Activated T-helper 1 cell treated with anti-CD3 and anti-CD28 coated beads, Interleukin-12 subunit alpha, Interleukin-12 subunit beta, Interleukin-2, Interleukin-4 antibody, amounts not matched to agents 30 ng/mL and 10 ng/mL and 1 ng/mL, durations not matched to agents 14 hours and 24 hours and 36 hours (primary cell): Measurements from ENCODE around the gene PRPF6. TPM values are rescaled to one million over a fixed set of nuclear protein-coding genes. Genes with fewer than 3 reads are reported as not detected.
A peak's percentile ranks its signal among the peaks of the same experiment; 100 is the strongest.

Experiments
- DNase-seq: peaks from one replicate; pipeline ENCODE4 v3.0.0; 2021; ENCODE audit warnings: low spot score
- H3K27ac Mint-ChIP-seq: one replicate; pipeline ENCODE4 v1.8.0; 2021; ENCODE audit warnings: mild to moderate bottlenecking, mixed read lengths
- H3K27me3 Mint-ChIP-seq: one replicate; pipeline ENCODE4 v1.8.0; 2022; ENCODE audit warnings: mild to moderate bottlenecking, moderate library complexity, mixed read lengths; ENCODE audit not compliant: insufficient read depth
- H3K36me3 Mint-ChIP-seq: one replicate; pipeline ENCODE4 v1.8.0; 2021; ENCODE audit warnings: low read depth, mixed read lengths
- H3K4me1 Mint-ChIP-seq: one replicate; pipeline ENCODE4 v1.8.0; 2021; ENCODE audit warnings: low read depth, mixed read lengths
- H3K4me3 Mint-ChIP-seq: one replicate; pipeline ENCODE4 v1.8.0; 2021; ENCODE audit warnings: mild to moderate bottlenecking, moderate library complexity, mixed read lengths
- H3K9me3 Mint-ChIP-seq: one replicate; pipeline ENCODE4 v1.8.0; 2021; ENCODE audit warnings: mixed read lengths
- intact Hi-C: fragments of 100-400 bp; cut with micrococcal nuclease; formaldehyde crosslinking; loops from one replicate; pipeline ENCODE4 v1.15.1; 2024
- total RNA-seq: library from RNA; stranded (reverse); gene quantifications from 2 replicates; pipeline ENCODE4 v1.2.3, GENCODE V29; 2022

PRPF6 gene
- total RNA-seq, 1 donor from 2014 or later: 82.3 TPM

DNA sequence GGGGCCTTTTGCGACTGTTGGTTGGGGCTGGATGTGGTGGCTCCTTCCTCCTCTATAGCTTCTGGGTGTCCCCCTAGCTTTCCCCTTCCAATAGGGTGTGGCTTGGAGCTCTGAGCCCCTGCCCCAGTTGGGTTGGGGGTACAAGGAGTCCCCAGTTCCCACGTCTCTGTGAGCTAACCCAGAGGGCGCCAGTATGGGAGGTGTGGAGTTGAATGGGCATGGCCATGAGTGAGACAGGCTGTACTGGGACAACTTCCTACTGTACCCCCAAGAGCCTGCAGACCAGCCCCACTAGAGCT, 56.2 kb downstream of the PRPF6 start:
- intact Hi-C loops: loop anchor here (5.0 kb wide), 1 partner anchor 40 kb away; the partner anchor contains the start of gene RGS19
- Mint-ChIP-seq H3K4me3 (peak overlapping the region; percentile 81), H3K27ac (peak overlapping the region; percentile 86), H3K4me1 (peaks cover 52% of the 10 kb centered on the region), H3K9me3 (no peaks in the 10 kb centered on the region), H3K36me3 (peaks cover 15% of the 10 kb centered on the region), H3K27me3 (peaks cover 3% of the 10 kb centered on the region)
- no peak for DNase-seq

DNA sequence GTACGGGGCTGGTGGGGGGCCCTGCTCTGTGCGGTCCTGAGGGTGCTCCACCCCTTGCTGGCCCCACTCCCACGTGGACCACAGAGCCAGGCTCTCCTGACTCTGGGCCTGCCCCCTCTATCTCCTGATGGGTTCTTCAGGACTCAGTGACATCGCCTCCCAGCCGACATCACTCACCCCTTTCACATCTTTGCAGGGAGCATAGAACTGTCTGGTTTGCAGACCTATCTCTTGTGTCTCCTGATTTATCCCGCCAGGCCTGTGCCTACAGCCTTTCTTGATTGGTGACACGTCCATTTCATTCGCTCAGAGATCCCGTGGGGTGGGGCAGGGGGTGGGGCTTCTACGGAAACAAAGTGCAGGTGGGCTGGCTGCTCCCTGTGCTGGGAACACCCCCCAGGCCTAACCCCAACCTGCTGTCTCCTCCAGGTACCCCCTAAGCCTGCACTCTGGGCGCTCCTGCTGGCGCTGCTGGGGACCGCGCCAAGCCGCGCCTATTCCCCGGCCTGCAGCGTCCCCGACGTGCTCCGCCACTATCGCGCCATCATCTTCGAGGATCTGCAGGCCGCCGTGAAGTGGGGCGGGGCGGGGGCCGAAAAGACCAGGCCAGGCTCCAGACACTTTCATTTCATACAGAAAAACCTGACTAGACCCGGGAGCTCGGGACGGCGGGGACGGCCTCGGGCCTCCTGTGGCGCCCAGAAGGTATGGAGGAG, 56.7 kb downstream of the PRPF6 start:
- H3K4me3 Mint-ChIP-seq: peak overlapping the region; percentile 81
- peaks cover 52% of the 10 kb centered on the region for H3K4me1 Mint-ChIP-seq
- intact Hi-C loops: loop anchor here (5.0 kb wide), 1 partner anchor 40 kb away; the partner anchor contains the start of gene RGS19
- peaks cover 15% of the 10 kb centered on the region for H3K36me3 Mint-ChIP-seq
- H3K27me3 Mint-ChIP-seq: peaks cover 3% of the 10 kb centered on the region
- DNase-seq: no peak
- H3K9me3 Mint-ChIP-seq: no peaks in the 10 kb centered on the region
- peak overlapping the region; percentile 86 for H3K27ac Mint-ChIP-seq

- no peak for DNase-seq
Measured at GRCh38 chr20:64038224-64038564, 57.3 kb downstream of the PRPF6 start.

GRCh38 chr20:64038565-64039292, 57.8 kb downstream of the PRPF6 start:
- Mint-ChIP-seq H3K4me3 (peak overlapping the region; percentile 73), H3K9me3 (no peaks in the 10 kb centered on the region), H3K27me3 (peaks cover 3% of the 10 kb centered on the region), H3K27ac (no peak overlapping the region), H3K36me3 (peaks cover 11% of the 10 kb centered on the region), H3K4me1 (peaks cover 51% of the 10 kb centered on the region)
- intact Hi-C loops: loop anchor here (1.0 to 5.0 kb wide), 4 partner anchors 19 to 82 kb away; partner anchors contain the start of genes RGS19 and TCEA2
- DNase-seq: peak; percentile 77

More at GRCh38 chr20:64038224-64038564, 57.3 kb downstream of the PRPF6 start:
- Mint-ChIP-seq H3K9me3 (no peaks in the 10 kb centered on the region), H3K27me3 (peaks cover 3% of the 10 kb centered on the region), H3K4me3 (peak overlapping the region; percentile 81), H3K4me1 (peaks cover 52% of the 10 kb centered on the region), H3K36me3 (peaks cover 15% of the 10 kb centered on the region), H3K27ac (no peak overlapping the region)
- intact Hi-C loops: loop anchor here (5.0 kb wide), 1 partner anchor 39 kb away; the partner anchor contains the start of gene RGS19

GRCh38 chr20:64039293-64040160, 58.6 kb downstream of the PRPF6 start:
- Mint-ChIP-seq H3K4me1 (peaks cover 51% of the 10 kb centered on the region), H3K9me3 (no peaks in the 10 kb centered on the region), H3K36me3 (peaks cover 7% of the 10 kb centered on the region), H3K27me3 (peaks cover 3% of the 10 kb centered on the region), H3K27ac (peak overlapping the region; percentile 63), H3K4me3 (peak overlapping the region; percentile 73)
- intact Hi-C loops: loop anchor here (1.0 to 5.0 kb wide), 5 partner anchors 18 to 302 kb away; partner anchors contain the start of genes LIME1, RGS19, SLC2A4RG and TCEA2
- no peak for DNase-seq

- Mint-ChIP-seq H3K27ac (no peak overlapping the region), H3K9me3 (no peaks in the 10 kb centered on the region), H3K27me3 (peaks cover 3% of the 10 kb centered on the region), H3K36me3 (peaks cover under 1% of the 10 kb centered on the region), H3K4me3 (peak overlapping the region; percentile 77), H3K4me1 (peaks cover 44% of the 10 kb centered on the region)
- DNase-seq: no peak
- intact Hi-C loops: loop anchor here (5.0 kb wide), 1 partner anchor 303 kb away; the partner anchor contains the start of genes LIME1 and SLC2A4RG
Measured at GRCh38 chr20:64040231-64041039, 59.5 kb downstream of the PRPF6 start.

- Mint-ChIP-seq H3K4me1 (peaks cover 48% of the 10 kb centered on the region), H3K36me3 (peaks cover under 1% of the 10 kb centered on the region), H3K27me3 (peaks cover 7% of the 10 kb centered on the region), H3K4me3 (peak overlapping the region; percentile 77), H3K9me3 (no peaks in the 10 kb centered on the region), H3K27ac (peak overlapping the region; percentile 52)
- no peak for DNase-seq
- intact Hi-C loops: loop anchor here (5.0 kb wide), 1 partner anchor 304 kb away; the partner anchor contains the start of genes LIME1 and SLC2A4RG
Measured at GRCh38 chr20:64041040-64041780, 60.3 kb downstream of the PRPF6 start.

GRCh38 chr20:64041781-64042053, 60.8 kb downstream of the PRPF6 start:
- H3K4me1 Mint-ChIP-seq: peaks cover 47% of the 10 kb centered on the region
- no peaks in the 10 kb centered on the region for H3K9me3 Mint-ChIP-seq
- H3K36me3 Mint-ChIP-seq: peaks cover 3% of the 10 kb centered on the region
- H3K27me3 Mint-ChIP-seq: peaks cover 12% of the 10 kb centered on the region
- no peak overlapping the region for H3K27ac Mint-ChIP-seq
- peak overlapping the region; percentile 77 for H3K4me3 Mint-ChIP-seq
- no peak for DNase-seq
- intact Hi-C loops: loop anchor here (5.0 kb wide), 1 partner anchor 304 kb away; the partner anchor contains the start of genes LIME1 and SLC2A4RG

DNA sequence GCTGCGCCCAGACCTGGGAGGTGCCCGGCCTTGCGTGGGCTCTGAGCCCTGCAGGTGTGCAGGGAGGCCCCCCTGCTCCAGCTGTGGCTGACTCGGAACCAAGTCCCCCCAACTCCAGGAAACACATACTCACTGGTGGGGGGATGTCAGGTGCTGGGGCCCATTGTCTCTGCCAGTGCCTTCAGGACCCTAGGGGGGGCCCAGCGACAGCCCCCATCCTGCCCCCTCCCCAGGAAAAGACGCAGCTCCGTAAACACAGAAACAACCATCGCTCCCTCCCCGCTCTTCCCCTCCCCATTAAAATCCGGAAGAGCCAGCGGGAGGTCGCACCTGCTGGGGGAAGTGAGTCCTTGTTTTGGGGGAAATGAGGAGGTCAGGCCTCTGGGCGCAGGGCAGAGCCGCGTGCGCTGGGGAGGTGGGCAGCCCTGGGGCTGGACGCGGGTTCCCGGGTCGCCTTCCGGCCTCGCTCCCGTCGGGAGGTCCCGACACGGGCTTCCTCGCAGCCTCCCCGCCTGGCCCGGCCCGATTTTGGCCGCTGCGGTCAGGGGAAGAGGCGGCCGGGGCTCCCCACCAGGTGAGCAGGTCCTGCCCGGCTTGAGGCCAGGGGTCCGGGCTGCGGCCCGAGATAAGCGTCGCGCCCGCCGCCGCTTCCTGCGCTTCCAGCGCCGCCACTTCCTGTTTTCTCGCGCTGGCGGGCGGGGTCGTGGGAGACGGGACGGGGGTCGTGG, 61.3 kb downstream of the PRPF6 start:
- intact Hi-C loops: loop anchor here (5.0 kb wide), 1 partner anchor 305 kb away; the partner anchor contains the start of genes LIME1 and SLC2A4RG
- Mint-ChIP-seq H3K27me3 (peaks cover 17% of the 10 kb centered on the region), H3K27ac (peak overlapping the region; percentile 76), H3K4me3 (peak overlapping the region; percentile 77), H3K36me3 (peaks cover 3% of the 10 kb centered on the region), H3K4me1 (peaks cover 42% of the 10 kb centered on the region), H3K9me3 (no peaks in the 10 kb centered on the region)
- DNase-seq: no peak

DNA sequence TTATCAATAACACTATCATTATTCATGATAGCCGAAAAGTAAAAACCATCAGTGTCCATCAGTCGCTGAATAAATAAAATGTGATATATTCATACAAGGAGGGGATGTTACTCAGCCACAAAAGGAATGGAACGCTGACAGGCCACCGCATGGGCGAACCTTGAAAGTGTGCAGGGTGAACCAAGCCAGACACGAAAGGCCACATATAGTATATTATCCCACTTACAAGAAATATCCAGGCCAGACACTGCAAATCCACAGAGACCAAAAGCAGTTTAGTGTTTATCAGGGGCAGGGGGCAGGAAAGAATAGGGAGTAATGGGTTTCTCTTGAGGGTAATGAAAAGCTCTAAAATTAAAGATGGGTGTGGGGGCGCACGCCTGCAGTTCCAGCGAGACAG, 62.8 kb downstream of the PRPF6 start:
- Mint-ChIP-seq H3K9me3 (no peaks in the 10 kb centered on the region), H3K4me1 (peaks cover 36% of the 10 kb centered on the region), H3K4me3 (peak overlapping the region; percentile 61), H3K27ac (no peak overlapping the region), H3K27me3 (peaks cover 24% of the 10 kb centered on the region), H3K36me3 (peaks cover 3% of the 10 kb centered on the region)
- no peak for DNase-seq
- intact Hi-C loops: loop anchor here (5.0 kb wide), 1 partner anchor 306 kb away; the partner anchor contains the start of genes LIME1 and SLC2A4RG
